Kidney tubule cell (primary cell): ENCODE results near the gene MANEAL.

ENCODE experiments used
- DNase-seq: peaks from one replicate; pipeline ENCODE4 v3.0.0-alpha.2; 2018; ENCODE audit warnings: low spot score

MANEAL gene

DNA sequence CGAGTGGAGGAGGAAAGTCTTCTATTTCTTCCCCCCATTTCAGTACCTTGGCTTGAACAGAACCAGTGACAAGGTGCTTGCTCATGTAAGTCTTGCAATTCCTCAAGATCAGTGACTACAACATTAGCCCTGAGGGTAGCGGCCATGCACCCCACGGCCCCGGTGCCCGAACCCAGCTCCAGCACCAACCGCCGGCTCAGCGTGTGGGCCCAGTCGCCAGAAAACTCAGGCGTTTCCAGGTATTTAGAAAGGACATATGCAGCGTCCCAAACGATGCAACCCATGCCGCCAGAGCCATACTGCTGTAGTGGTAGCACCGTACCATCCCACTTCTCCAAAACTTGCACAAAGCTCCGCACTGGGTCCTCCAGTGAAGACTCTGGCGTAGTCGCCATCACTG is 11.2 kb upstream of the MANEAL start:
- no peak for DNase-seq

- no peak for DNase-seq
Measured at GRCh38 chr1:37792943-37793686, 532 bp upstream of the MANEAL start.

DNA sequence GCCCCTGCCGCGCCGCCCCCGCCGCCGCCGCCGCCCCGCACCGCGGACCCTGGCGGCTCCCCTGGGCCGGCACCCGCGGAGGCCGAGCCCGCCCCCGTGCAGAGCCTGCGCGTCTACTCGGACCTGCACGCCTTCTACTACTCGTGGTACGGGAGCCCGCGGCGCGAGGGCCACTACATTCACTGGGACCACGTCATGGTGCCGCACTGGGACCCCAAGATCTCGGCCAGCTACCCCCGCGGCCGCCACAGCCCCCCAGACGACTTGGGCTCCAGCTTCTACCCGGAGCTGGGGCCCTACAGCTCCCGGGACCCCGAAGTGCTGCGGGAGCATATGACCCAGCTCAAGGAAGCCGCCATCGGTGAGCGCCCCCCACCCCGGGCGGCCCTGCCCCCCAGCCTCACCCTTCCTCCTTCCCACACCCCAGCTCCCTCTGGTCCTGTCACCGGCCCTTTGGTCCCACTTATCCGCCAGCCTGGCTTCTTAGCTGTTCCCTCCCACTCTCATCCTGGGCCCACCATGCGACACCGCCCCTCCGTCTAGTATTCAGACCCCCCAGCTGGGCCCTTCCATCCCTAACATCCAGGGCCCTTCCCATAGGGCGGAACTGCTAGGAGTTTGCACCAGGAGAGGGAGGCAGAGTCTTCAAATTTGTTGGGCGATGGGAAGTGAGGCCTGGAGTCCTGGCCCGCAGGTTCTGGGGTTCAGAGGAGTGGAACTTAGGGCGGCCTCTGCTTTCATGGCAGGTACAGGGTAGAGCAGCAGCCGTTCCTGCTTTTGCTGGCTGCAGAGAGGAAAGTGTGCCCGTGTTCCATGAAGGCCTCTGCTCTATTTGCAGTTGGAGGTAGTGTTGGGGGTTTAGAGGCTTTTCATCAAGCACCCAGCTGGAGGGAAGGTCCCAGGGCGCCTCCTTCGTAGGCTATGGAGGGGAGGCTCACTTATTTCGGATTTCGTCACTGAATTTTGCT is 1.0 kb downstream of the MANEAL start:
- no peak for DNase-seq

GRCh38 chr1:37795340-37796125 is 1.9 kb downstream of the MANEAL start:
- peak; percentile 71 for DNase-seq

GRCh38 chr1:37797750-37798345 is 4.2 kb downstream of the MANEAL start:
- peak; percentile 13 for DNase-seq

- DNase-seq: no peak
Measured at GRCh38 chr1:37802439-37802838, 8.8 kb downstream of the MANEAL start.

DNA sequence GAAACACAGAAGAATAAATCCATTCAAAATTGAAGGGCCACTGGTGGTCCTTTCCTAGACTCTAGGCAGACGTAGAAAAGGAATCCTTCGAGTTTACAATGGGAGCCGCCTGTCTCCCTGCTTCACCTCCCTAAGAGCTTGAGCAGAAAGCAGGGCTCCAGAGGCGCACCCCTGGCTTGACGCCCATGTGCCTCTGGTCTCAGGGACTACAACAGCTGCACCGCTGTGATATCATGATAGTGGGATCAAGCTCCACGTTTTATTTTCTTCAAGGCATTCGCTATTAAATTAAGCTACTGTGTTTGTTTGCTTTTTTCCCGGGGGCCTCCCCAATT is 13.5 kb downstream of the MANEAL start:
- no peak for DNase-seq

DNA sequence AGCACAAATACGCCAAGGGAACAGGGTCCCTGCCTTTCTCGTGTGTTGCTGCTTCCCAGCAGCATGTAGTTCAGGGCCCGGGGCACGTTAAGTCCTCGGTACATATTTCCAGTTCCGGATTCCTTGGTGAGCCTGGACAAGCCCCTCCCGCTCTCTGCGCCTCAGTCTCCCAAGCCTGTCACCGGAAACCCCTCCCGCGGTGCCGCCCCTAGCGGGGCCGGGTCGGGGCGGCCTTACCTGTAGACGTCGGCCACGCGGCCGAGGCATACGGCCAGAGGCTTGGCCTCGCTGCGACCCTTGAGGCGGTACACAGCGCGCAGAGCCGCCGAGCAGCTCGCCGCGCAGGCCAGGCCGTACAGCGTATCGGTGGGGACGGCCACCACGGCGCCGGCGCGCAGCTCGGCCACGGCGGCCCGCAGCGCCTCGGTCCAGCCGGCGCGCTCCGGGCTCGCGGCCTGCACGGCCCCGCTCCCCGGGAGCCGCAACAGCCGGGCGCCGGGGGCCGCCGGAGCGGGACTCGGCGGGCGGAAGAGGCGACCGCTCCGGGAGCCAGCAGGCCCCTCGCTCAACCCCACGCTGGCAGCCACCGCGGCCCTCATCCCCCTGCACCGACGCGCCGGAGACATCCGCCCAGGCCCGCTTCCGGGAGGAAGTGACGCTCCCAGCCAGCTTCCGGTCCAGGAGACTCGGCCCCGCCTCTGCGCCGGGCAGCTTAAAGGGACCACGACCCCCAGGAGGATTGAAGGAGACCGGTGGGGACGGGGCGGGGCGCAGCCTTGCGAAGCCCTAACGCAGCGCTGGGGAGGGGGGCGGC is 14.1 kb downstream of the MANEAL start, which contains the start of the genes C1orf122 and YRDC:
TSS of gene C1orf122 (plus strand) at position 236 of the 814 bp plus-strand sequence. CDS start 615 bp downstream, outside the sequence.
TSS of gene YRDC (minus strand) at position 654 of the 814 bp plus-strand sequence. CDS start at position 626, 28 bp downstream.
- peak; percentile 94 for DNase-seq

DNA sequence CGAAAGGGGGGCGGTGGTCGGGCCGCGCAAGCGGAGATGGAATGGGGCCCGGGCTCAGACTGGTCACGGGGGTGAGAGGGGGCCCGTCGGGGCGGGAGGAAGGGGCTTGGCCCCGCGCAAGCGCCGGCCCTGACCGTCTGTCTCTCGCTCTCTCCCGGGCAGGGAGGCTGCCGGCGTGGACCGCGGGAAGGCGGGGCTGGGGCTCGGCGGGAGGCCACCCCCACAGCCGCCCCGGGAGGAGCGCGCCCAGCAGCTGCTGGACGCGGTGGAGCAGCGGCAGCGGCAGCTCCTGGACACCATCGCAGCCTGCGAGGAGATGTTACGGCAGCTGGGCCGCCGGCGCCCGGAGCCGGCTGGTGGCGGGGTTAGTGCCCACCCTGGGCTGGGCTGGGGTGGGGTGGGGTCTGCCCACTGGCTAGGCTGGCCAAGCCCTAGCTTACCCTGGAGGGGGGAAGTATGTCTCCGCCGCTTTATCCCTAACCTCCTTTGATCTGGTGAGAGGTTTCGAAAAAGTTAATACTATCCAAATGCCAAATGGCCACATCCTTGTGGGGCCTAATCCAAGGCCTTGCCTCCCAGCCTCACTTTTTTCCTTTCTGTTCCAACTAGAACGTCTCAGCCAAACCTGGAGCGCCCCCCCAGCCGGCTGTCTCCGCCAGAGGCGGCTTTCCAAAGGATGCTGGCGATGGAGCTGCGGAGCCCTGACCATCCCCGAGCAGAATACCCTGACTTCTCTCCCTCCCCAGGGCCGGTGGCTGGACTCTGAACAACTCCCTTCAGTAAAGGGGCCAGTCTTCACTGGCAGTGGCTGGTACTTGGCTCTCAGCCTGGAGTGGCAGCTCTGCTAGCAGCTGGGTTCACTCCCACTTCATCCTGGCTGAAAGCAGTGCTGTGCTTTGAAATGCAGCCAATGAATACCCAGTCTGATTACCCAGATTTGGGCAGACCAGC is 15.0 kb downstream of the MANEAL start:
- peak; percentile 79 for DNase-seq

- DNase-seq: no peak
Measured at GRCh38 chr1:37809942-37810341, 16.3 kb downstream of the MANEAL start.

GRCh38 chr1:37811027-37811655 is 17.5 kb downstream of the MANEAL start:
- DNase-seq: peak; percentile 70

DNA sequence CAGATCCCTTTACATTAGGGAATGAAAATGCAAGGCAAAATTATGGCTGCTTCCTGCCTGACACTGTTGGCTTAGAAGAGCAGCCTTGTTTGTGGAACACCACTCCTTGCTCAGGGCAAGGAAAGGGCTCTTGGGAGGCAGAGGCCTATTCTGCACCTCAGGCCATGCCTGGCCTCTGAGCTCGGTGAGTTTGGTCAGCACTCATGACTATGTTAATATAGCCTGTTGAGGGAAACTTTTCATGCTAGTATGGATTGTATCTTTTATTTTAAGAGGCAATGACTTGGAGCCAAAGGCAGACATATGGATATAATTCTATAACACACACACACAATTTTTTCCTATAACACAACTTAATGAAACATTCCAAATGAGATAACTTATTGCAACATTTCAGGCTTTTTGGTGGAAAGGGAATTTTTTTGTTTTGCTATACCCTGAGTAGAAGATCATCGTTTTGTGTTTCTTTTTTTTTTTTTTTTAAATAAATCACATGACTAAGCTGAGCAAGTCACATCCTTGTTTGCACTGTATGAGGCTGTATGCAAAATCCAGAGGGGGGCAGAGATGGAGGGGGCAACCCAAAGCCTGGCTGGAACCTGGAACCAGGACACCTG is 20.0 kb downstream of the MANEAL start:
- DNase-seq: no peak

GRCh38 chr1:37814252-37814651 is 20.6 kb downstream of the MANEAL start:
- DNase-seq: no peak

- DNase-seq: no peak
Measured at GRCh38 chr1:37817481-37817880, 23.8 kb downstream of the MANEAL start.

DNA sequence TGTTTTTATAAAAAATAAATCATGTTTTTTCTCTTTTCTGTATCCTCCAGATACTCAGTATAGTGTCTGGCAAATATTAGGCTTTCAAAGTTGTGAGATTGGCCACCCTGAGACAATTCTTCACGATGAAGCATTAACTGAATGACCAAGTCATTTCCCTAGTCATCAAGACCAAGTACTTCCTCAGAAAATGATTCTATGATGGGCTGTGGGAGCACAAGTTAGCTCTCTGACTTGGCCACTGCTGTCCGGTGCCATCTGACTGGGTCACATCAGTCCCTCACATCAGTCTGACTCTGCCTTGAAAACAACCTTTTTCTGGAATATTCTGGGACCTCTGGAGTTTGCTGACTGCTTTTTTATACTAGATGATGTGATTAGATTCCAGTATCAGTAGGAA is 27.8 kb downstream of the MANEAL start:
- no peak for DNase-seq

DNA sequence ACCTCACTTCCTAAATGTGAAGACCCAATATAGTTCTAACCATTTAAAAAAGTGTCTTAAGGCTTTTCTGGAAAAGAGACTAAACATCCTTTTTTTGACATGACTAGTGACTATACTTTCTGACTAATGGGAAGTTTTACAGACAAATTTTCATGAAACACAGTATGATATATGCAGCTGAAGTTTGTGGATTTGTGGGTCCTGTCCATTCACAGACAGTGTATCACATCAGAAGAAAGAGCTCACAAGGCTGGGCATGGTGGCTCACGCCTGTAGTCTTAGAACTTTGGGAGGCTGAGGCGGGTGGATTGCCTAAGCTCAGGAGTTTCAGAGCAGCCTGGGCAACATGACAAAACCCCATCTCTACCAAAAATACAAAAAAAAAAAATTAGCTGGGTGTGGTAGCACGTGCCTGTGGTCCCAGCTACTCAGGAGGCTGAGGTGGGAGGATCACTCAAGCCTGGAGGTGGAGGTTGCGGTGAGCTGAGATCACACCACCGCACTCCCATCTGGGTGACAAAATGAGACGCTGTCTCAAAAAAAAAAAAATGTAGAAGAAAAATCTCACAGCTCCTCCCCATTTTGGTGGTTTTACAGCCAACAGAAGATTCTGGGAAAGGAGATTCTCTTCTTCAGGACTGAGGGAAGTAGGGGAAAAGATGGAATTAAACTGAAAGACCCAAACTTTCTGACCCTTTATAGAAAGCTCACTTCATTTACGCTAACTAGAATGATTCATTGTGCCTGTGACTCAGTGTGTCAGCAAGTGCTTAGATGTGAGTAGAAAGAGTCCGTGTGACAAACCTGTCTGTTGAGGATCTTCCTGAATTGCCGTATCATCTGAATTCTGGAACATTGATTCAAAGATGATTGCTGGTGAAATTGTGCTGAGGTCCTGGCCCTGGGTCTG is 29.5 kb downstream of the MANEAL start:
- DNase-seq: peak; percentile 26

- no peak for DNase-seq
Measured at GRCh38 chr1:37824001-37824400, 30.4 kb downstream of the MANEAL start.

DNA sequence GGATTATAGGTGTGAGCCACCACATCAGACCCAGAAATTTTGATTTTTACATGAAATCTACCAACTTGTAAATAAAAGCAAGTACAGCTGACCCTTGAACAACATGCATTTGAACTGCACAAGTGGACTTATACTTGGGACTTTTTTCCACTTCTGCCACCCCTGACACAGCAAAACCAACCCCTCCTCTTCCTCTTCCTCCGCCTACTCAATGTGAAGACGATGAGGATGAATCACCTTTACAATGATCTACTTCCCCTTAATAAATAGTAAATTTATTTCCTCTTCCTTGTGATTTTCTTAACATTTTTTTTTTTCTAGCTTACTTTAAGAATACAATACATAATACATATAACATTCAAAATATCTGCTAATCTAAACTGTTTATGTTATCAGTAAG is 31.9 kb downstream of the MANEAL start:
- DNase-seq: peak; percentile 53
